ENCODE data around the gene FYN. TPM values are rescaled to one million over a fixed set of nuclear protein-coding genes. Genes with fewer than 3 reads are reported as not detected.
"Not testable (repeated sequence)": the region's sequence is repeated elsewhere in the genome, so short reads cannot be mapped to it uniquely, and the experiment has no call there.

The FYN gene
- polyA plus RNA-seq, 1 donor from 2014 or later = 45.9 TPM

- H3K27me3 Mint-ChIP-seq = no peaks in the 10 kb centered on the region
- no peak overlapping the region for H3K27ac Mint-ChIP-seq
- H3K36me3 Mint-ChIP-seq = peaks cover 2% of the 10 kb centered on the region
- H3K4me1 Mint-ChIP-seq = peaks cover 0 to 5% (median 0%) of the 10 kb centered on the region in 3 donors
- H3K9me3 Mint-ChIP-seq = no peaks in the 10 kb centered on the region
- H3K4me3 Mint-ChIP-seq = no peak overlapping the region
These were observed 183.8 kb downstream of the FYN start for GRCh38 chr6:111689419-111689818.

- Mint-ChIP-seq H3K27me3 (no peaks in the 10 kb centered on the region), H3K4me3 (no peak overlapping the region), H3K36me3 (peaks cover 5% of the 10 kb centered on the region), H3K27ac (peak overlapping the region in 1 of 3 donors; percentile 75), H3K4me1 (peaks cover 0 to 14% (median 0%) of the 10 kb centered on the region in 3 donors), H3K9me3 (no peaks in the 10 kb centered on the region)
These were observed 184.9 kb downstream of the FYN start for GRCh38 chr6:111688331-111688730.

DNA sequence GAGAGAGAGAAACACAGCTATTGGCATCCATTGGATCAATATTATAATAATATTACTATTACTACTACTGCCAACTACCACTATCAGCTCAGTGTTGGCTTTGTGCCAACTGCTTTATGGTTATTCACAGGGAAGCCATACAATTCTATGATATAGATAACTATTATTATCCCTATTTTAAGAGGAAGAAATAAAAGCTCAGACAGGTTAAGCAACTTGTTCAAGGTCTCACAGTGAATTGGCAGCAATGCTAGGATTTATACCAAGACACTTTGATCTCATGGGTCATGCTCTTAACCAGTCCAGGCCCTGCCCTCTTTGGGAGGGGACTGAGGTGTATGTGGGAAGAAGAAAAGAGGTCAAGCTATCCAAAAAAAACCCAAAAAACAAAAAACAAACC lies 185.6 kb downstream of the FYN start:
- peak overlapping the region in 1 of 3 donors; percentile 75 for H3K27ac Mint-ChIP-seq
- H3K36me3 Mint-ChIP-seq = peaks cover 5% of the 10 kb centered on the region
- H3K4me3 Mint-ChIP-seq = no peak overlapping the region
- H3K9me3 Mint-ChIP-seq = no peaks in the 10 kb centered on the region
- H3K4me1 Mint-ChIP-seq = peaks cover 0 to 14% (median 0%) of the 10 kb centered on the region in 3 donors
- H3K27me3 Mint-ChIP-seq = no peaks in the 10 kb centered on the region

DNA sequence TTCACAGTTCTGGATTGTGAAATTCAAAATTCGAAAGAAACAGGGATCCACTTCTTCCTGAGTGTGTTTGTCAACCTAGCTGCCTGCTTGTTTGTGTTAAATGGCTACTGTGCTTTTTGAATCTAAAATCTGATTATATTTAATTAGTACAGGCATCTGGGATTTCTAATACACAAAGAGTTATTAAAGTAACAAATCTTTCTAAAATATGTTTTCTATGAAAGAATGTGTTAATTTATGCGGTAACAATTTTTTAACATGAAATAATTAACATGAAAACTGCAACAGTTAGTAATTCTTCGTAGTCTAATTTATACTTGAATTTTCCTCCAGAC lies 186.4 kb downstream of the FYN start:
- Mint-ChIP-seq H3K4me3 (no peak overlapping the region), H3K27me3 (no peaks in the 10 kb centered on the region), H3K27ac (no peak overlapping the region), H3K4me1 (peaks cover 0 to 17% (median 0%) of the 10 kb centered on the region in 3 donors), H3K9me3 (no peaks in the 10 kb centered on the region), H3K36me3 (peaks cover 7% of the 10 kb centered on the region)

GRCh38 chr6:111686249-111686931 lies 186.9 kb downstream of the FYN start:
- Mint-ChIP-seq H3K9me3 (no peaks in the 10 kb centered on the region), H3K27ac (no peak overlapping the region), H3K36me3 (peaks cover 7% of the 10 kb centered on the region), H3K4me1 (peaks cover 0 to 20% (median 0%) of the 10 kb centered on the region in 3 donors), H3K4me3 (no peak overlapping the region), H3K27me3 (no peaks in the 10 kb centered on the region)

DNA sequence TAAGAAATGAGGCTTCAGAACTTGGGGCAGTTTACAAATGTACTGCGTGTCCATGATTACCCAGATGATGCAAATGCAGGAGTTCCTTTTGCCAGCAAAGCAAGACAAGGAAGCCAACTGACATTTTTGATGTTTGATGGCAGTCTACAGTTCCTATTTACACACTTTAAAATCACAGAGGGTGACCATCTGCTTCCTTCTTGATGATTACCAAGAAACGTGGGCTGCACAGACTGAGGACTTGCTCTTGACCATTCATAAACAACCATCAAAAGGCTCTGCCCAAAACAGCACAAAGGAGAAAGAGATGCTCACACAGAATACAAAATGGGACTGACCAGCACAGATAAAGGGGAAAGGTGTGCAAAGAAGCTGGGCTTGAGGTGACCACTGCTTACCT lies 187.7 kb downstream of the FYN start:
- Mint-ChIP-seq H3K36me3 (peaks cover 7% of the 10 kb centered on the region), H3K9me3 (no peaks in the 10 kb centered on the region), H3K27ac (no peak overlapping the region), H3K27me3 (no peaks in the 10 kb centered on the region), H3K4me1 (peaks cover 0 to 20% (median 0%) of the 10 kb centered on the region in 3 donors), H3K4me3 (no peak overlapping the region)

DNA sequence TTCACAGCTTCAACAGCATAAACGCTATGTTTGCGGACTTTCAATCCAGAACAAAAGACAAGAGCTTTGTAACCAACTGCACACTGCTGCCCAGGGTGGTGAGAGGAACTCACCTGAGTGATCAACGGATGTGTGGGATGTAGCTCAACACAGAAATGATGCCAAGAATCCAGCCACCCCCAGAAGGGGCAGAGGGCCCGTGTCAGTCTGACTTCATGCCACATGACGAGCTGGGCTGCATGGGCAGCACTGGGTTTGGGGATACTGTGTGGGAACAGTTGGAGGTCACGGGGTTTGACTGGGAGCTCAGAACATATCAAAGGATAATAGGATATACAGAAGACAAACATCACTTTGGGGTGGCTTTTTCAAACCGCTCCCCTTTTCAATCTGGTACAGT lies 188.2 kb downstream of the FYN start:
- no peaks in the 10 kb centered on the region for H3K27me3 Mint-ChIP-seq
- no peak overlapping the region for H3K4me3 Mint-ChIP-seq
- peaks cover 0 to 20% (median 0%) of the 10 kb centered on the region in 3 donors for H3K4me1 Mint-ChIP-seq
- H3K27ac Mint-ChIP-seq = no peak overlapping the region
- peaks cover 7% of the 10 kb centered on the region for H3K36me3 Mint-ChIP-seq
- H3K9me3 Mint-ChIP-seq = no peaks in the 10 kb centered on the region

- no peaks in the 10 kb centered on the region for H3K9me3 Mint-ChIP-seq
- H3K4me3 Mint-ChIP-seq = no peak overlapping the region
- peak overlapping the region in 1 of 3 donors; percentile 69 for H3K27ac Mint-ChIP-seq
- peaks cover 7% of the 10 kb centered on the region for H3K36me3 Mint-ChIP-seq
- H3K4me1 Mint-ChIP-seq = peaks cover 0 to 20% (median 0%) of the 10 kb centered on the region in 3 donors
- H3K27me3 Mint-ChIP-seq = no peaks in the 10 kb centered on the region
These were observed 189.4 kb downstream of the FYN start for GRCh38 chr6:111683749-111684267.

DNA sequence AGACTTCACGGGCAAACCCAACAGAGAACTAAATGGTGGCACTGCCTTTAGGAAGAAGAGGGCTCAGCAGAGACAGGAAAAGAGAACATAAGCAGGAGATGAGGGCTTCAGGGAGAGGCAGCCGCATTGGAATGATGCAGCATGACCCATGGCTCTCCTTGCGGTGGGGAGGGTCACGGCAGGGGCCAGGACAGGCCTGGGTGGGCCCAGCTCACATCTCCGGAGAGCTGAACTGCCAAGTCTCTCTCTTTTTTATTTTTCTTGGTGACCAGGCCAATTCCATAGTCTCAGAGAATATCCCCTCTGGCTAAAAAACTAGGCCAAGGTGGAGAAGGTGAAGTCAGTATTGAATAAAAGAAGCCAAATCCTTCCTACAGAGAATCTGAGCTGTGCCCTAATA lies 190.1 kb downstream of the FYN start:
- no peaks in the 10 kb centered on the region for H3K27me3 Mint-ChIP-seq
- no peak overlapping the region for H3K4me3 Mint-ChIP-seq
- H3K4me1 Mint-ChIP-seq = peaks cover 0 to 20% (median 0%) of the 10 kb centered on the region in 3 donors
- H3K9me3 Mint-ChIP-seq = no peaks in the 10 kb centered on the region
- H3K27ac Mint-ChIP-seq = no peak overlapping the region
- peaks cover 7% of the 10 kb centered on the region for H3K36me3 Mint-ChIP-seq

DNA sequence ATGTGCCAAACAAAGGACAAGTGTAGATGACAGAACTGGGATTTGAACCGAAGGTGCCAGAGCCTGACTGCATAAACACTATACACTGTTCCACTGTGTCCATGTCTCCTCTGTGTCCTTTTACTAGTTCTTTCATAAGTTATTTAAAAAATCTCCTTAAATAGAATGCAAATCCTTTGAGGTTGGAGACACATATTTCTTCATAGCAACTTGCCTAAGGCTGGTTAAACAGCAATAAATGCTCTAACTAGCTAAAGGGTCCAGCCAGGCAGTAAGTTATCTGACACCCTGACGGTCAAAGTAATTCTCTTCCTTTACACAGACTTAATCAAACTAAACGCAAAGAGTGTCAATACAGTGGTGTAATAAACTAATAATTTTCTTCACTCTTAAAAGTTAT lies 191.4 kb downstream of the FYN start:
- Mint-ChIP-seq H3K27ac (no peak overlapping the region), H3K4me3 (no peak overlapping the region), H3K9me3 (no peaks in the 10 kb centered on the region), H3K4me1 (peaks cover 0 to 20% (median 0%) of the 10 kb centered on the region in 3 donors), H3K36me3 (peaks cover 5% of the 10 kb centered on the region), H3K27me3 (no peaks in the 10 kb centered on the region)

GRCh38 chr6:111680811-111681609 lies 192.2 kb downstream of the FYN start:
- peaks cover 0 to 20% (median 0%) of the 10 kb centered on the region in 3 donors for H3K4me1 Mint-ChIP-seq
- not testable (repeated sequence) for H3K36me3 Mint-ChIP-seq, H3K4me3 Mint-ChIP-seq, H3K27me3 Mint-ChIP-seq, H3K9me3 Mint-ChIP-seq
- H3K27ac Mint-ChIP-seq = peak overlapping the region in 1 of 3 donors; percentile 27

- H3K9me3 Mint-ChIP-seq = no peaks in the 10 kb centered on the region
- no peak overlapping the region for H3K4me3 Mint-ChIP-seq
- H3K36me3 Mint-ChIP-seq = peaks cover 5% of the 10 kb centered on the region
- H3K4me1 Mint-ChIP-seq = peaks cover 0 to 19% (median 0%) of the 10 kb centered on the region in 3 donors
- no peaks in the 10 kb centered on the region for H3K27me3 Mint-ChIP-seq
- H3K27ac Mint-ChIP-seq = peak overlapping the region in 1 of 3 donors; percentile 27
These were observed 193.1 kb downstream of the FYN start for GRCh38 chr6:111680015-111680712.

- Mint-ChIP-seq H3K4me3 (no peak overlapping the region), H3K9me3 (no peaks in the 10 kb centered on the region), H3K4me1 (peaks cover 0 to 15% (median 0%) of the 10 kb centered on the region in 3 donors), H3K27me3 (no peaks in the 10 kb centered on the region), H3K36me3 (peaks cover 5% of the 10 kb centered on the region), H3K27ac (no peak overlapping the region)
These were observed 194.0 kb downstream of the FYN start for GRCh38 chr6:111679126-111679858.

- H3K4me1 Mint-ChIP-seq = peaks cover 0 to 7% (median 0%) of the 10 kb centered on the region in 3 donors
- H3K36me3 Mint-ChIP-seq = peaks cover 1% of the 10 kb centered on the region
- no peaks in the 10 kb centered on the region for H3K9me3 Mint-ChIP-seq
- no peaks in the 10 kb centered on the region for H3K27me3 Mint-ChIP-seq
- no peak overlapping the region for H3K4me3 Mint-ChIP-seq
- no peak overlapping the region for H3K27ac Mint-ChIP-seq
These were observed 195.8 kb downstream of the FYN start for GRCh38 chr6:111677249-111677990.

Measured in IgD-negative memory B cell (primary cell).